ENCODE results near the gene IL22RA2.

IL22RA2 gene

GRCh38 chr6:137095093-137095492 is 78.4 kb downstream of the IL22RA2 start:
- DNase-seq (ENCODE audit: low read depth), result no peak

- DNase-seq (ENCODE audit: low read depth), result peak; percentile 73
These were observed 78.9 kb downstream of the IL22RA2 start for GRCh38 chr6:137094411-137095008.
